GM12873 (cell line): ENCODE measurements around the gene SIRPA.

Source experiments
- TF ChIP-seq, protein P1 (sequence below): IDR thresholded peaks from 2 replicates; pipeline ENCODE4 v1.5.1; 2012; ENCODE audit warnings: low read depth, mild to moderate bottlenecking, moderate library complexity, low read length, control low read depth; ENCODE audit not compliant: insufficient read depth; ENCODE audit errors: missing control alignments

The SIRPA gene

DNA sequence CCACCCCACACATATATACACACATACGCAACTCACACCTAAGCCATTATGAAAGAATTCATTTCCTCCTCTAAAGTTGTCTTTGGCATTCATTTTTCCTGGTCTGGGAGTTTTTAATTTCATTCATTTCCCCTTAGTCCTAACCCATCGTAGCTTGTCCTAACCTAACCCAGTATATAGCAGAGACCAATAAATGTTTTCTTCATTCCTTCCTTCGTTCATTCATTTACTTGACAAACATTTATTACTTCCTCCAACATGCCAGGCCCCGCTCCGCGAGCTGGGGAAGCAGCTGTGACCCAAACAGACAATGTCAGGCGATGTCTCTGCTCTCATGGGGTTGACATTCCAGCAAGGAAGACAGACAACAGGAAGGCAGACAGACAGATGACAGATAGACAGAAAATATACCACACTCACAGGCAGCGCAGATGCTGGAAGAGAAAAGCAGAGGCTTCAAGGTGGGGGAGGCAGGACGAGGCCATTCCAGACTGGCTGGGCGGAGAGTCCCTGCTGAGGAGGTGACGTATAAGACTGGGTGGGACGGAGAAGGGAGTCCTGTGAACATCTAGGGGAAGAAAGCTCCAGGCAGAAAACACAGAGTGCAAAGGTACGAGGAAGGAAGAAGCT is 33.7 kb upstream of the SIRPA start:
- TF ChIP-seq, protein P1, sequence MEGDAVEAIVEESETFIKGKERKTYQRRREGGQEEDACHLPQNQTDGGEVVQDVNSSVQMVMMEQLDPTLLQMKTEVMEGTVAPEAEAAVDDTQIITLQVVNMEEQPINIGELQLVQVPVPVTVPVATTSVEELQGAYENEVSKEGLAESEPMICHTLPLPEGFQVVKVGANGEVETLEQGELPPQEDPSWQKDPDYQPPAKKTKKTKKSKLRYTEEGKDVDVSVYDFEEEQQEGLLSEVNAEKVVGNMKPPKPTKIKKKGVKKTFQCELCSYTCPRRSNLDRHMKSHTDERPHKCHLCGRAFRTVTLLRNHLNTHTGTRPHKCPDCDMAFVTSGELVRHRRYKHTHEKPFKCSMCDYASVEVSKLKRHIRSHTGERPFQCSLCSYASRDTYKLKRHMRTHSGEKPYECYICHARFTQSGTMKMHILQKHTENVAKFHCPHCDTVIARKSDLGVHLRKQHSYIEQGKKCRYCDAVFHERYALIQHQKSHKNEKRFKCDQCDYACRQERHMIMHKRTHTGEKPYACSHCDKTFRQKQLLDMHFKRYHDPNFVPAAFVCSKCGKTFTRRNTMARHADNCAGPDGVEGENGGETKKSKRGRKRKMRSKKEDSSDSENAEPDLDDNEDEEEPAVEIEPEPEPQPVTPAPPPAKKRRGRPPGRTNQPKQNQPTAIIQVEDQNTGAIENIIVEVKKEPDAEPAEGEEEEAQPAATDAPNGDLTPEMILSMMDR, result no peak

DNA sequence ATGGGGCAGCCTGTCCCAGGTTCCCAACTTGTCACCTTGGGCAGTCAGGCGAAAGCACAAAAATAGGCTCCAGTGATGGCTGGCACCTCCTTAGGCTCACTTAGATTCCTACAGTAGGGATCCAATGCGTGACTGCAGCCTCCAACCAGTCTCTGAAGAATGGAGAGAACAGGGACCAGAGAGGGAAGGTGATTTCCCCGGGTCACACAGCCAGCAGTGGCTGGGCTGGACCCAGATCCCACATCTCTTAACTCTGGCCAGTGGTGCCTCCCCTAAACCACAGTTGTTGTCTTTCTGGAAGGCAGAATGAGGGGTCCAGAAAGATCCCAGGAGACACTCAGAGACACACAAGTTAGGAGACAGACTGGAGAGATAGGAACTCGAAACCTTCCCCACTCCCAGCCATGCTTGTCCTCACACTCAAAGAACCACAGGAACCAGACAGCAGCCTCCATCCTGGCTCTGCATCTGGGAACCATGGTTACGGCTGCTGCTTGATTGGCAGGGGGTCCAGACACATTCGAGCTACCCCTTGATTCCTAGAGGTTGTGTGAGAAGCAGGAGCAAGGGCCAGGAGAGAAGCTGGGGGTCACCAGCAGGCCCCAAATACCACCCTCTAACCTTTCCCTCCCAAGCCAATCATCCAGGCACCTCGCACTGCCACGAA is 33.1 kb upstream of the SIRPA start:
- TF ChIP-seq, protein P1, result no peak

DNA sequence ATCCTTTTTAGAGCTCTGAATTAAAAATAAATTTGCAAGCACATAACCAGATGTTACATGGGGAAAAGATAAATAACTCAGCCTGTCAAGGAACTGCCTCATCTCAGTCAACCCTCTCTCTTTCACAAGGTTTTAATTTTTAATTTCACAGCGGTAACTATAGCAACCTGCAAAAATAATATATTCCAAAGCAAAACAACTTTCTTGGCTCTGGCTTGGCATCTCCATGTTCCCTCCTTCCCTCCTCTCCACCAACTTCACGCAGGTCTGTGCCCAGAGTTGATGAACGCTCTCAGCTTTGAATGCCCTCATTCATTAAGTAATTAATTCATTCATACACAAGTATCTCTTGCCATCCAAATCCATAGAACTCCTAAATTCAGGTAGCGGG is 32.5 kb upstream of the SIRPA start:
- TF ChIP-seq, protein P1, result no peak

DNA sequence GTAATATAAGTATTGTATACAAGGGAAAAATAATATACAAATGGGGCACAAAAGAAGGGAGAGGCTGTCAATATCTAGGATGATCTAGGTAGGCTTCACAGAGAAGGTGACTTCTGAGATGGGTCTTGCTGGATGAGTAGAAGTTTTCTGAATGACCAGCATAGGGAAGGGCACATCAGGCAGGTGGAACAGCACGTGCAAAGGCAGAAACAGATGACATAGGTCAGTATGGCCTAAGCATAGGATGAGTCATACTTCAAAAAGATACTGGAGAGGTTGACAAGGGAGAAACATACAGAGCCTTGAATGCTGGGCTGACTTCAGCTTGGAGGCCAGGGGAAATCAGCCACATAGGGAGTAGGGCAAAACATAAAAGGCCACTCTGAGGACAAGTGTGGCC is 31.9 kb upstream of the SIRPA start:
- TF ChIP-seq, protein P1, result no peak

DNA sequence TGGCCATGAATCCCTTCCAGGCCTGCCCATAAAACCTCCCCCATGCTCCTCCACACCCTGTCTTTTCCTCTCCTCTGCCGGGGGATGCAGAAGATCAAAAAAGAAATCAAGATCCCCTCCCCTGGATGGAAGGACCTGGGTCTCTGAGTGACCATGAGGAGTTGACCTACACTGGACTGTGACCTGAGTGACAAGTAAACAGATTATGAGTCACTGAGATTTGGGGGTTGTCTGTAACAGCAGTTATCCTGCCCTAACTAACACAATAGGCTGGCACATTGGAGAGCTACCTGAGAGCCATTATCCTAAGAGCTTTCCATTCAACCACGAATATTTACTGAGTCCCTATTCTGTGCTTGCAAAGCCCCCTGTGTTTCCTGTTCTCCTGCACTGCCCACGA is 28.4 kb upstream of the SIRPA start:
- TF ChIP-seq, protein P1, result no peak

DNA sequence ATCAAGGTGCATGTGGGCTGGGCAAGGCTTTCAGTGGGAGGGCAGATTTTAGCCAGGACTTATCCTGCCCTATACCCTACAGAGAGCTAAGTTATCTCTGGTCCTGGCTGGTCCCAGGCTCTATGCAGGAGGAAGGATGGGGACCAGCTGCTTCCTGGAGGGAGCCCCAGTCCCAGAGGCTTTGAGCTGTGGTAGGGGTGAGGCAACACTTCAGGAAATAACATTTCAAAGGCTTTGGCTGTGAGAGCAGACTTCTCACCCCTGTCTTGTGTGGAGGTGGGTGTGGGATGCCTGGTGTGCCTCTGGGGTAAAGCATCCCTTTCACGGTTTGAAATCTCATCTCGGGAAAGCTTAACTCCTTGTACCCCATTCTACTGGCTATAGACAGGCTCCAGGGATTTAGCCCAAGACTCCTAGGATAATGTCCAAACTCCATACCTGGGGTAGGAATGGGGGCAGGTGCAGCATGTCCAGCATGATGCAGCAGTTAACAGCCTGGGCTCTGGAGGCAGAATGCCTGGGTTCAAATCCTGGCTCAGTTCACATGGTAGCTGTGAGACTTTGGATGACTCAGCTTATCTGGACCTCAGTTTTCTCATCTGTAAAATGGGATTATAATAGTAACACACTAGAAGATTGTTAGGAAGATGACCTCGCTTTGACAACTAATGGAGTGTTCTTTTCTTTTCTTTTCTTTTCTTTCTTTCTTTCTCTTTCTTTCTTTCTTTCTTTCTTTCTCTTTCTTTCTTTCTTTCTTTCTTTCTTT is 27.5 kb upstream of the SIRPA start:
- TF ChIP-seq, protein P1, result no peak

DNA sequence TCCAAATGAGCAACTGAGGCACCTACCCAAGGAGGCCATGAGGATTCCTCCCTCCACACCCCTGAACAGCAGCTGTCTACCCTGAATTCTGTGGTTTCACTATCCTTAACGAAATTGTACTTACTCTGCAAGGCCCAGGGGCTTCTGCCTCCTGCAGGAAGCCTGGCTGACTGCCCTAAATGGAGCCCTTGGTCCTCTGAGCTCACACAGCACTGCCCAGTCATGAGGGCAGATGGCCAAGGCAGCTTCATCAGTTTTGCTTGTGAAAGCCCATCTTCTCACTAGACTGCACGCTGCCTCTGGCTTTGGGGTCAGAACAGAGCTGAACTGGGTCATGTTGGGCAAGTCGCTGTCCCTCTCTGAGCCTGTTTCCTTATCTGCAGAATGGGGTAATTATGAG is 26.4 kb upstream of the SIRPA start:
- TF ChIP-seq, protein P1, result no peak
